Fibroblast of skin of left quadriceps (primary cell): ENCODE data around the gene DEPP1.

Experiments
- DNase-seq, 2 experiments: peaks; one replicate each; pipeline ENCODE4 v3.0.0-alpha.2; 2013; ENCODE audit warnings: low read depth in 2 of 2

The DEPP1 gene

GRCh38 chr10:44954042-44954441 is 24.6 kb downstream of the DEPP1 start:
- no peak for DNase-seq

- DNase-seq, result no peak
Measured at GRCh38 chr10:44952779-44953231, 25.8 kb downstream of the DEPP1 start.

- DNase-seq, result no peak
Measured at GRCh38 chr10:44951576-44952226, 26.9 kb downstream of the DEPP1 start.

- DNase-seq, result no peak
Measured at GRCh38 chr10:44950326-44951225, 28.0 kb downstream of the DEPP1 start.

GRCh38 chr10:44949915-44950314 is 28.7 kb downstream of the DEPP1 start:
- no peak for DNase-seq

GRCh38 chr10:44949127-44949802 is 29.3 kb downstream of the DEPP1 start:
- DNase-seq, result no peak

GRCh38 chr10:44948642-44949041 is 30.0 kb downstream of the DEPP1 start:
- DNase-seq, result no peak

- no peak for DNase-seq
Measured at GRCh38 chr10:44947371-44948152, 31.0 kb downstream of the DEPP1 start.

- DNase-seq, result no peak
Measured at GRCh38 chr10:44946205-44946604, 32.4 kb downstream of the DEPP1 start.

- DNase-seq, result no peak
Measured at GRCh38 chr10:44944354-44944753, 34.3 kb downstream of the DEPP1 start.

- DNase-seq, result no peak
Measured at GRCh38 chr10:44939691-44940401, 38.8 kb downstream of the DEPP1 start.

- DNase-seq, result no peak
Measured at GRCh38 chr10:44938956-44939355, 39.7 kb downstream of the DEPP1 start.

- no peak for DNase-seq
Measured at GRCh38 chr10:44937196-44938005, 41.2 kb downstream of the DEPP1 start.

- DNase-seq, result no peak
Measured at GRCh38 chr10:44936314-44936975, 42.2 kb downstream of the DEPP1 start.

- no peak for DNase-seq
Measured at GRCh38 chr10:44935966-44936295, 42.7 kb downstream of the DEPP1 start.

GRCh38 chr10:44935201-44935965 is 43.2 kb downstream of the DEPP1 start:
- DNase-seq, result peak; percentile 37 to 48

GRCh38 chr10:44934416-44935200 is 44.0 kb downstream of the DEPP1 start:
- no peak for DNase-seq
